Stomach (tissue), 9 donors: Measurements from ENCODE around the gene PLIN5. TPM values are rescaled to one million over a fixed set of nuclear protein-coding genes. Genes with fewer than 3 reads are reported as not detected.
"Not testable (repeated sequence)": the region's sequence is repeated elsewhere in the genome, so short reads cannot be mapped to it uniquely, and the experiment has no call there.

ENCODE experiments used
- DNase-seq, 2 donors: peaks; one replicate each; pipeline versions ENCODE4 v3.0.0 to v3.0.0-alpha.2; 2013 to 2019
- H3K27ac ChIP-seq, 5 donors: fragments of 200-600 bp in 4 of 5; sonication (generic) in 4 of 5; one replicate each; pipeline ENCODE4 v1.5.1; 2013 to 2019; ENCODE audit warnings: mild to moderate bottlenecking in 1 of 5, moderate library complexity in 1 of 5
- H3K27me3 ChIP-seq, 3 donors: fragments of 200-600 bp; sonication (generic); one replicate each; pipeline ENCODE4 v1.5.1; 2017 to 2019; ENCODE audit warnings: mixed run types in 1 of 3
- H3K36me3 ChIP-seq, 4 donors: fragments of 200-600 bp; sonication (generic); 1 replicate in 3 of 4; 2 replicates in 1 of 4; pipeline ENCODE4 v1.5.1; 2016 to 2019
- H3K4me1 ChIP-seq, 4 donors: fragments of 200-600 bp; sonication (generic); one replicate each; pipeline ENCODE4 v1.5.1; 2016 to 2019
- H3K4me3 ChIP-seq, 4 donors: fragments of 200-600 bp; sonication (generic) in 3 of 4; one replicate each; pipeline ENCODE4 v1.5.1; 2016 to 2019; ENCODE audit warnings: mild to moderate bottlenecking in 1 of 4
- H3K9me3 ChIP-seq, 4 donors: fragments of 200-600 bp; sonication (generic); one replicate each; pipeline ENCODE4 v1.5.1; 2016 to 2019
- EP300 ChIP-seq: sonication (generic); formaldehyde crosslinking; IDR thresholded peaks from one replicate; pipeline ENCODE4 v1.6.1; 2017; ENCODE audit warnings: antibody characterized with exemption
- POLR2A ChIP-seq, 4 donors: fragments of 450-650 bp; IDR thresholded peaks; one replicate each; pipeline ENCODE4 v1.6.1; 2016; ENCODE audit warnings: antibody characterized with exemption in 4 of 4, control low read depth in 2 of 4, mild to moderate bottlenecking in 1 of 4, moderate library complexity in 1 of 4
- POLR2AphosphoS5 ChIP-seq, 3 donors: sonication (generic); formaldehyde crosslinking; IDR thresholded peaks; one replicate each; pipeline ENCODE4 v1.6.1; 2016; ENCODE audit warnings: antibody characterized with exemption in 3 of 3
- WGBS, 5 donors: extraction: QIAGEN DNeasy Blood & Tissue Kit in 3 of 5; methylation state at CpG; one replicate each; pipeline versions ENCODE4 v1.1.5 to v1.1.7; 2013 to 2018; 5-methylcytosine and 5-hydroxymethylcytosine counted together
- intact Hi-C: fragments of 100-400 bp; cut with DNase I; formaldehyde crosslinking; loops from one replicate; pipeline ENCODE4 v1.15.1; 2023; ENCODE audit warnings: low total_unique reads
- polyA plus RNA-seq, 3 donors: library from polyadenylated mRNA; stranded (reverse); fragments of 200-250 nt; gene quantifications; one replicate each; pipeline ENCODE4 v1.2.3, GENCODE V29; 2013
- total RNA-seq, 5 donors: library from RNA; depleted of rRNA; stranded (reverse); fragments of >200 nt; gene quantifications; one replicate each; pipeline versions ENCODE4 v1.1.0 to v1.2.3, GENCODE V29; 2014 to 2016
- TF ChIP-seq, protein P1 (sequence below), 7 experiments: fragments of 450-650 bp in 4 of 7; fragments of 200-600 bp in 3 of 7; sonication (generic) in 3 of 7; IDR thresholded peaks; one replicate each; pipeline ENCODE4 v1.5.1; 2016 to 2019; ENCODE audit warnings: antibody characterized with exemption in 7 of 7, control low read depth in 2 of 7, mild to moderate bottlenecking in 1 of 7
- donor health status: healthy with polysubstance abuse.
- donor health status: Bipolar disorder and iron deficiency.
- donor health status: healthy.

The PLIN5 gene
- total and polyA plus RNA-seq, 8 donors, result 1.4 to 114 (median 31.6) TPM

DNA sequence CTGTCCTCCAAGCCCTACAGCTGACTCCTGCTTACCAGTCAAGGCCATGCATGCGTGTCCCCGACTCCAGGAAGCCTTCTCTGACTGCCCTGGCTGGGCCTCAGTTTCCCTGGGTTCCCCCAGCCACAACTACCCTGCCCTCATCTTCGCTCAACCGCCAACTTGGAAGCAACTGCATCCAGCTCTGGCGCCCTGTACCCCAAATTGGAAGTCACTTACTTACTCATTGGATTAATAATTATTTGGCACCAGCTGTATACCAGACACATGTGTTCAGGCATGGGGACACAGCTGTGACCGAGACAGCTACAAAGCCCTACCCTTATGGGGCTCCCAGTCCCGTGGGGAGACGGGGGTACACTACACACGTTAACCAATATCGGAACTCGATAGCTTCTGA is 35.4 kb upstream of the PLIN5 start:
- no peak for TF ChIP-seq POLR2A (IDR thresholded peaks at IDR 0.05)
- Histone ChIP-seq H3K27me3 (peaks cover 0 to 48% (median 11%) of the 10 kb centered on the region in 3 donors), H3K4me3 (no peak overlapping the region), H3K36me3 (no peaks in the 10 kb centered on the region), H3K27ac (no peak overlapping the region), H3K9me3 (no peaks in the 10 kb centered on the region), H3K4me1 (peaks cover 0 to 15% (median 3%) of the 10 kb centered on the region in 4 donors)
- 77 to 87% (median 81%) methylated on average over 11 of the region's 11 CpGs for WGBS, 5 donors
- intact Hi-C loops, result loop anchor here (10.0 kb wide), 1 partner anchor 54 kb away; no protein-coding TSS in a partner anchor
- no peak for DNase-seq

DNA sequence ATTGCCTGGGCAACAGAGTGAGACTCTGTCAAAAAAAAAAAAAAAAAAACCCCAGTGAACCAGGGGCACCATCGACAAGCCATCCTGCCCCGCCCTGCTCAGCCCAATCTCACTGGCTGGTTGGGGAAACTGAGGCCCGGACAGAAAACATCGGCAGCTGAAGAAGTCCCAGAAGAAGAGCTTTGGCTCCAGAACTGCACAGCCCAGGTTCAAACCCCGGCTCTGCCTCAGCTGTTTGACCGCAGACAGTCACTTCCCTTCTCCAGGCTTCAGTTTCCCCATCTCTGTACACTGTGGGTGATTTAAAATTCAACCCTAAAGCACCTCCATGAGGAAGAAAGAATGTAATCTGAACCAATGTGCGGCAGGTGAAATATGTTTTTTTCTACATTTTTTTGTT is 33.9 kb upstream of the PLIN5 start:
- Histone ChIP-seq H3K36me3 (no peaks in the 10 kb centered on the region), H3K27me3 (peaks cover 0 to 32% (median 0%) of the 10 kb centered on the region in 3 donors), H3K4me1 (peaks cover 0 to 7% (median 5%) of the 10 kb centered on the region in 4 donors), H3K9me3 (no peaks in the 10 kb centered on the region), H3K27ac (no peak overlapping the region), H3K4me3 (no peak overlapping the region)
- WGBS, 5 donors, result 68 to 82% (median 78%) methylated on average over 7 of the region's 7 CpGs
- intact Hi-C loops, result no loop called here
- no peak for TF ChIP-seq EP300
- TF ChIP-seq, protein P1, sequence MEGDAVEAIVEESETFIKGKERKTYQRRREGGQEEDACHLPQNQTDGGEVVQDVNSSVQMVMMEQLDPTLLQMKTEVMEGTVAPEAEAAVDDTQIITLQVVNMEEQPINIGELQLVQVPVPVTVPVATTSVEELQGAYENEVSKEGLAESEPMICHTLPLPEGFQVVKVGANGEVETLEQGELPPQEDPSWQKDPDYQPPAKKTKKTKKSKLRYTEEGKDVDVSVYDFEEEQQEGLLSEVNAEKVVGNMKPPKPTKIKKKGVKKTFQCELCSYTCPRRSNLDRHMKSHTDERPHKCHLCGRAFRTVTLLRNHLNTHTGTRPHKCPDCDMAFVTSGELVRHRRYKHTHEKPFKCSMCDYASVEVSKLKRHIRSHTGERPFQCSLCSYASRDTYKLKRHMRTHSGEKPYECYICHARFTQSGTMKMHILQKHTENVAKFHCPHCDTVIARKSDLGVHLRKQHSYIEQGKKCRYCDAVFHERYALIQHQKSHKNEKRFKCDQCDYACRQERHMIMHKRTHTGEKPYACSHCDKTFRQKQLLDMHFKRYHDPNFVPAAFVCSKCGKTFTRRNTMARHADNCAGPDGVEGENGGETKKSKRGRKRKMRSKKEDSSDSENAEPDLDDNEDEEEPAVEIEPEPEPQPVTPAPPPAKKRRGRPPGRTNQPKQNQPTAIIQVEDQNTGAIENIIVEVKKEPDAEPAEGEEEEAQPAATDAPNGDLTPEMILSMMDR (IDR thresholded peaks at IDR 0.05), result no peak
- TF ChIP-seq POLR2AphosphoS5 (IDR thresholded peaks at IDR 0.05), result no peak
- TF ChIP-seq POLR2A (IDR thresholded peaks at IDR 0.05), result no peak
- DNase-seq, result no peak

DNA sequence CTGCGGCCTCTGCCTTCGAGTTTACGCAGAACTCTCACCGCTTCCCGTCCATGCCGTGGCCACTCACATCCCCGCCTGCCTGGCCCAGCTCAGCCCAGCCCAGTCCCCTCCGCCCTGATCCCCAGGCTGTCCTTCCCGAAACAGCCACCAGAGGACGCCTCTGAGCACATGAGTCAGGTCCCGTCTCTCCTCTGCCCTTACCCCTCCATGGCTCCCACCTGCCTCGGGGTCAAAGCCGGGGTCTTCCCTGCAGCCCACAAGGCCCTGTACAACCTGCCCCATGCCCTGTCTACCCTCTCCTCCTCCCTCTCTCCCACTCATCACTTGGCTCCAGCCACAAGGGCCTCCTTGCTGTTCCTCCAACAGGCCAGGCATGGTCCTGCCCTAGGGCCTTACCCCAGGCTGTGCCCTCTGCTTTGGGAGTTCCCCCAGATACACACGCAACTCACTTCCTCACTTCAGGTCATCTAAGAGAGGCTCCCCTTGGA is 32.6 kb upstream of the PLIN5 start:
- TF ChIP-seq POLR2A (IDR thresholded peaks at IDR 0.05), result no peak
- no peak for TF ChIP-seq POLR2AphosphoS5 (IDR thresholded peaks at IDR 0.05)
- TF ChIP-seq, protein P1 (IDR thresholded peaks at IDR 0.05), result peak in 5 of 7 experiments; percentile 28 to 65 (median 51)
- peak; percentile 62 to 63 for DNase-seq
- intact Hi-C loops, result no loop called here

DNA sequence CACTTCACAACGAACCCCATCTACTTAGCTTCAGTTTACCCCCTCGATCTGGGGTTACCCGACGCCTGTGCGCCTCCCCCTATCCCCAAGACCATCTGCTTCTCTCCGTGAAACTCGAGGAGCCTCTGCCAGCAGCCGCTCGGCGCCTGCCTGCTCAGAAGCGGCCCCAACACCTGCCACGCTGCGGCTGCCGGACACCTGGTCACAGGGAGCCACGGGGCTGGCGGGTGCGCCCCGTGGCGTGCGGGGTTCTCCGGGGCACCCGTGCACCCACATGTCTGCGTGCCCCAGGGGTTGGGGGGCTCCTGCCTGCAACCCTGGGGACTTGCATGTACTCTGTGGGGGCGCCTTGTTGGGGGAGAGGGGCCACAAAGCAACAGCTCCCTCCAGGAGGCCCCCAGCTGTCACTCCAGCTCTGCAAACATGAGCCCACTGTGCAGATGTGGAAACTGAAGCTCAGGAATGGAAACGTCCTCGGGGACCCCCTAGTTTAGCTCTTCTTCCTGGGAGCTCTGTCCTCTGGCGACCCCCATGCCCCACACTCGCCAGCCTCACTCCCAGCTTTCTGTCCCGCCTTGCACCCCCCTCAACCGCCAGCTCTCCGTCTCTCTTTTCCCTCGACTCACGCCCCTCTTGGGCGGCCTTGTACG is 31.5 kb upstream of the PLIN5 start:
- H3K9me3 ChIP-seq, result no peaks in the 10 kb centered on the region
- H3K4me3 ChIP-seq, result no peak overlapping the region
- WGBS, 5 donors, result 83 to 88% (median 85%) methylated on average over 23 to 35 of the region's 35 CpGs
- H3K27ac ChIP-seq, result no peak overlapping the region
- intact Hi-C loops, result no loop called here
- no peaks in the 10 kb centered on the region for H3K36me3 ChIP-seq
- DNase-seq, result no peak
- TF ChIP-seq POLR2AphosphoS5 (IDR thresholded peaks at IDR 0.05), result no peak
- no peak for TF ChIP-seq EP300
- TF ChIP-seq, protein P1 (IDR thresholded peaks at IDR 0.05), result no peak
- no peak for TF ChIP-seq POLR2A (IDR thresholded peaks at IDR 0.05)
- H3K27me3 ChIP-seq, result peaks cover 0 to 20% (median 0%) of the 10 kb centered on the region in 3 donors
- peaks cover 0 to 7% (median 5%) of the 10 kb centered on the region in 4 donors for H3K4me1 ChIP-seq

More for the DNA sequence above, 32.6 kb upstream of the PLIN5 start:
- H3K9me3 ChIP-seq, result no peaks in the 10 kb centered on the region
- peaks cover 0 to 7% (median 5%) of the 10 kb centered on the region in 4 donors for H3K4me1 ChIP-seq
- no peak overlapping the region for H3K4me3 ChIP-seq
- H3K36me3 ChIP-seq, result no peaks in the 10 kb centered on the region
- no peak overlapping the region for H3K27ac ChIP-seq
- H3K27me3 ChIP-seq, result peaks cover 0 to 20% (median 0%) of the 10 kb centered on the region in 3 donors
- 39 to 51% (median 44%) methylated on average over 14 of the region's 14 CpGs for WGBS, 5 donors

DNA sequence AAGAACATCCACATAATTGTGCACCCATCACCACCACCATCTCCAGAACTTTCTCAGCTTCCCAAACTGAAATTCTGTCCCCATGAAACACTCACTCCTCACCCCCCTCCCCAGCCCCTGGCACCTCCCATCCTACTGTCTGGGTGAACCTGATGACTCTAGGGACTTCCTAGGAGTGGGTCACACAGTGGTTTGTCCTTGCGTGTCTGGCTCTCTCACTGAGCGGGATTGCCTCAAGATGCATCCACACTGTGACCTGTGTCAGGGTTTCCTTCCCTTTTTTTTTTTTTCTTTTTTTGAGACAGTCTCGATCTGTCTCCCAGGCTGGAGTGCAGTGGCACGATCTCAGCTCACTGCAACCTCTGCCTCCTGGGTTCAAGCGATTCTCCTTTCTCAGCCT is 28.5 kb upstream of the PLIN5 start:
- WGBS, 5 donors, result 63 to 90% (median 69%) methylated on average over 5 of the region's 5 CpGs
- intact Hi-C loops, H3K4me3 ChIP-seq, H3K36me3 ChIP-seq, H3K27ac ChIP-seq, H3K9me3 ChIP-seq, H3K4me1 ChIP-seq, DNase-seq: not testable (repeated sequence)
- H3K27me3 ChIP-seq, result peaks cover 0 to 20% (median 0%) of the 10 kb centered on the region in 3 donors

DNA sequence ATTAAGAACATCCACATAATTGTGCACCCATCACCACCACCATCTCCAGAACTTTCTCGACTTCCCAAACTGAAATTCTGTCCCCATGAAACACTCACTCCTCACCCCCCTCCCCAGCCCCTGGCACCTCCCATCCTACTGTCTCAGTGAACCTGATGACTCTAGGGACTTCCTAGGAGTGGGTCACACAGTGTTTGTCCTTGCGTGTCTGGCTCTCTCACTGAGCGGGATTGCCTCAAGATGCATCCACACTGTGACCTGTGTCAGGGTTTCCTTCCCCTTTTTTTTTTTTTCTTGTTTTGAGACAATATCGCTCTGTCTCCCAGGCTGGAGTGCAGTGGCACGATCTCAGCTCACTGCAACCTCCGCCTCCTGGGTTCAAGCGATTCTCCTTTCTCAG is 27.1 kb upstream of the PLIN5 start:
- H3K9me3 ChIP-seq, DNase-seq, H3K36me3 ChIP-seq, intact Hi-C loops, H3K4me3 ChIP-seq: not testable (repeated sequence)
- WGBS, 5 donors, result 60 to 91% (median 78%) methylated on average over 6 to 7 of the region's 7 CpGs
- H3K27me3 ChIP-seq, result peaks cover 0 to 23% (median 6%) of the 10 kb centered on the region in 3 donors
- H3K4me1 ChIP-seq, result peaks cover 0 to 15% (median 8%) of the 10 kb centered on the region in 4 donors
- peak overlapping the region in 1 of 5 donors; percentile 59 for H3K27ac ChIP-seq
